GM12878 (cell line): Measurements from ENCODE around the gene SMIM43. TPM values are rescaled to one million over a fixed set of nuclear protein-coding genes. Genes with fewer than 3 reads are reported as not detected.

Experiments
- ATAC-seq: fragments of 200-7000 bp; cut with Tn5 transposase; 3 replicates; pipeline ENCODE4 v1.9.1; 2020; ENCODE audit warnings: mild to moderate bottlenecking, moderate library complexity
- BruUV-seq: library from RNA; stranded (reverse); fragments of 400-500 nt; replicated peaks from 2 replicates; lab custom pipeline; 2021; lab: Mats Ljungman, UMichigan
- CTCF ChIA-PET: fragments of 300-600 bp; sonication (Branson Sonifier 250); formaldehyde crosslinking; extraction: SDS; loops from one replicate; lab custom pipeline; 2021; ENCODE audit warnings: inconsistent platforms; lab: Yijun Ruan, JAX
- POLR2A ChIA-PET: fragments of 350-600 bp; formaldehyde crosslinking; extraction: SDS; loops from one replicate; lab custom pipeline; 2021; ENCODE audit warnings: inconsistent platforms; lab: Charles Lee
- RAD21 ChIA-PET: fragments of 300-600 bp; sonication (Branson Sonifier 250); formaldehyde crosslinking; loops from one replicate; lab custom pipeline; 2023; ENCODE audit warnings: antibody characterized with exemption; ENCODE audit not compliant: unreplicated experiment; lab: Charles Lee
- SMC1A ChIA-PET: fragments of 300-600 bp; sonication (Branson Sonifier 250); formaldehyde crosslinking; loops from one replicate; lab custom pipeline; 2023; ENCODE audit not compliant: unreplicated experiment, uncharacterized antibody; lab: Charles Lee
- DNase-seq: peaks from one replicate; pipeline ENCODE4 v3.0.0-alpha.2; 2011; ENCODE audit warnings: low read depth, low spot score
- FAIRE-seq: peaks from 3 replicates; lab custom pipeline; 2011; peaks lifted over from hg19 to GRCh38; lab: Jason Lieb, UNC
- H2AFZ ChIP-seq: 2 replicates; pipeline ENCODE4 v1.6.0; 2011; ENCODE audit warnings: low read depth, low read length, control low read depth; ENCODE audit not compliant: control insufficient read depth
- H3K27ac ChIP-seq: 2 replicates; pipeline ENCODE4 v1.5.1; 2011; ENCODE audit warnings: control low read depth; ENCODE audit not compliant: control insufficient read depth, insufficient read depth
- H3K27me3 ChIP-seq, 2 experiments: replicated peaks in 1 of 2; 2 replicates each; pipeline versions ENCODE4 v1.6.0 to v1.6.1; 2011; ENCODE audit warnings: low read length in 1 of 2; ENCODE audit not compliant: control insufficient read depth in 2 of 2, insufficient read depth in 2 of 2
- H3K36me3 ChIP-seq, 2 experiments: 2 replicates each; pipeline ENCODE4 v1.5.1; 2011; ENCODE audit warnings: low read length in 1 of 2; ENCODE audit not compliant: control insufficient read depth in 2 of 2, insufficient read depth in 2 of 2
- H3K4me1 ChIP-seq: 2 replicates; pipeline ENCODE4 v1.6.1; 2011; ENCODE audit warnings: mild to moderate bottlenecking, low read length, moderate library complexity, mixed read lengths; ENCODE audit not compliant: control insufficient read depth, insufficient read depth
- H3K4me2 ChIP-seq: 2 replicates; pipeline ENCODE4 v1.6.0; 2011; ENCODE audit warnings: control low read depth; ENCODE audit not compliant: control insufficient read depth, insufficient read depth
- H3K4me3 ChIP-seq: fragments of 200-600 bp; sonication (generic); 2 replicates; pipeline ENCODE4 v1.5.1; 2016
- H3K79me2 ChIP-seq: 2 replicates; pipeline ENCODE4 v1.6.0; 2011; ENCODE audit warnings: low read length; ENCODE audit not compliant: control insufficient read depth, insufficient read depth
- H3K9ac ChIP-seq: 2 replicates; pipeline ENCODE4 v1.8.0; 2011; ENCODE audit warnings: low read length, control low read depth, mixed read lengths; ENCODE audit not compliant: control insufficient read depth, insufficient read depth
- H3K9me3 ChIP-seq: replicated peaks from 3 replicates; pipeline ENCODE4 v1.5.1; 2011; ENCODE audit warnings: mild to moderate bottlenecking, low read length; ENCODE audit not compliant: control insufficient read depth, insufficient read depth
- H4K20me1 ChIP-seq: 2 replicates; pipeline ENCODE4 v1.6.0; 2011; ENCODE audit not compliant: control insufficient read depth, insufficient read depth
- BRCA1 ChIP-seq: IDR thresholded peaks from 2 replicates; pipeline ENCODE4 v1.6.1; 2011; ENCODE audit warnings: low read depth, low read length, improper control_type of control experiment
- MYC ChIP-seq: IDR thresholded peaks from 2 replicates; pipeline ENCODE4 v1.6.1; 2011; ENCODE audit warnings: mild to moderate bottlenecking, low read length, moderate library complexity, inconsistent platforms; ENCODE audit not compliant: insufficient read depth, insufficient replicate concordance, insufficient read length, severe bottlenecking
- NFIC ChIP-seq: IDR thresholded peaks from 2 replicates; pipeline ENCODE4 v1.6.1; 2012; ENCODE audit warnings: low read depth, mild to moderate bottlenecking, inconsistent platforms, low read length, moderate library complexity
- POLR2A ChIP-seq: IDR thresholded peaks from 2 replicates; pipeline ENCODE4 v1.6.1; 2011; ENCODE audit warnings: low read depth, mild to moderate bottlenecking, low read length
- SMC3 ChIP-seq: IDR thresholded peaks from 2 replicates; pipeline ENCODE4 v1.6.1; 2011; ENCODE audit warnings: low read length, improper control_type of control experiment, borderline replicate concordance
- SP1 ChIP-seq: IDR thresholded peaks from one replicate; pipeline ENCODE4 v1.6.1; 2011; ENCODE audit warnings: low read depth, low read length
- SPI1 ChIP-seq: IDR thresholded peaks from 2 replicates; pipeline ENCODE4 v1.6.1; 2011; ENCODE audit warnings: low read depth, mild to moderate bottlenecking, low read length, moderate library complexity, borderline replicate concordance; ENCODE audit not compliant: insufficient read depth
- TCF12 ChIP-seq: IDR thresholded peaks from 2 replicates; pipeline ENCODE4 v1.6.1; 2011; ENCODE audit warnings: low read depth, mild to moderate bottlenecking, low read length
- WGBS: methylation state at CpG from one replicate; pipeline ENCODE4 v1.1.6; 2016; ENCODE audit warnings: low lambda C conversion rate; ENCODE audit not compliant: insufficient replicate concordance, insufficient coverage; ENCODE audit errors: missing lambda C conversion rate; 5-methylcytosine and 5-hydroxymethylcytosine counted together
- in situ Hi-C: fragments of 300-500 bp; cut with MboI; formaldehyde crosslinking; loops from 9 replicates; pipeline ENCODE4 v1.14.3; 2018; ENCODE audit warnings: mixed read lengths
- intact Hi-C: fragments of 100-400 bp; cut with micrococcal nuclease; formaldehyde crosslinking; loops from one replicate; pipeline ENCODE4 v1.14.2; 2022; ENCODE audit not compliant: unreplicated experiment
- polyA plus RNA-seq, 11 experiments: library from polyadenylated mRNA; depleted of rRNA in 4 of 11; unstranded in 6 of 11; stranded (reverse) in 5 of 11; fragments of >200 nt; fragmentation: Nextera tagmentation in 4 of 11; fragmentation: Illumina TruSeq in 1 of 11; extraction: Ambion mirVana in 4 of 11; extraction: Trizol in 1 of 11; gene quantifications; 1 replicate in 1 of 11; 2 replicates in 10 of 11; pipeline versions ENCODE4 v1.2.1 to v1.2.3, GENCODE V29; 2011 to 2016; ENCODE audit warnings: inconsistent platforms in 2 of 11, missing spikeins in 2 of 11, low read depth in 1 of 11
- total RNA-seq, 4 experiments: library from RNA; depleted of rRNA in 3 of 4; stranded (reverse); fragments of >200 nt in 3 of 4; fragmentation: Illumina TruSeq in 1 of 4; extraction: Trizol in 1 of 4; gene quantifications; 2 replicates each; pipeline versions ENCODE4 v1.2.1 to v1.2.3, GENCODE V29; 2013 to 2021
- TF ChIP-seq, protein P1 (sequence below): fragments of 450-650 bp; IDR thresholded peaks from 2 replicates; pipeline ENCODE4 v1.6.1; 2018; ENCODE audit warnings: borderline replicate concordance, mild to moderate bottlenecking; ENCODE audit not compliant: partially characterized antibody
- TF ChIP-seq, protein P2 (sequence below): IDR thresholded peaks from 2 replicates; pipeline ENCODE4 v1.6.1; 2012; ENCODE audit warnings: improper control_type of control experiment, low read depth, low read length; ENCODE audit not compliant: insufficient replicate concordance
- TF ChIP-seq, protein P3 (sequence below): IDR thresholded peaks from 2 replicates; pipeline ENCODE4 v1.6.1; 2012; ENCODE audit warnings: mild to moderate bottlenecking, low read depth, low read length

Gene SMIM43
- total and polyA plus RNA-seq, 10 of the 15 experiments (the other 5 are each of a cell fraction or from before 2014, with no cell fraction given) = 0.12 TPM; not detected in 9

DNA sequence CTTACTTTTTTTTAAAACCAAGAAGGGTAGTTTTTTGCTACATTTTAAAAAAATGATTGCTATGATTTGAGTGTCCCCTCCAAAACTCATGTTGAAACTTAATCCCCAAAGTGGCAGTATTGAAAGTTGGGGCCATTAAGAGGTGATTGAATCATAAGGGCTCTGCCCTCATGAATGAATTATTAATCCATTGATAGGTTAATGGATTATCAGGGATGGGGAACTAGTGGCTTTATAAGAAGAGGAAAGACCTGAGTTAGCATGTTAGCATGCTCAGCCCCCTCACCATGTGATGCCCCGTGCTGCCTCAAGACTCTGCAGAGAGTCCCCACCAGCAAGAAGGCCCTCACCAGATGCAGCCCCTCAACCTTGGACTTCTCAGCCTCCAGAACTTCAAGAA is 31.0 kb downstream of the SMIM43 start:
- no peak for FAIRE-seq
- TF ChIP-seq POLR2A (no peak), NFIC (no peak), SP1 (no peak), SPI1 (no peak), SMC3 (no peak), TCF12 (no peak), MYC (no peak), BRCA1 (no peak)
- TF ChIP-seq, protein P1, sequence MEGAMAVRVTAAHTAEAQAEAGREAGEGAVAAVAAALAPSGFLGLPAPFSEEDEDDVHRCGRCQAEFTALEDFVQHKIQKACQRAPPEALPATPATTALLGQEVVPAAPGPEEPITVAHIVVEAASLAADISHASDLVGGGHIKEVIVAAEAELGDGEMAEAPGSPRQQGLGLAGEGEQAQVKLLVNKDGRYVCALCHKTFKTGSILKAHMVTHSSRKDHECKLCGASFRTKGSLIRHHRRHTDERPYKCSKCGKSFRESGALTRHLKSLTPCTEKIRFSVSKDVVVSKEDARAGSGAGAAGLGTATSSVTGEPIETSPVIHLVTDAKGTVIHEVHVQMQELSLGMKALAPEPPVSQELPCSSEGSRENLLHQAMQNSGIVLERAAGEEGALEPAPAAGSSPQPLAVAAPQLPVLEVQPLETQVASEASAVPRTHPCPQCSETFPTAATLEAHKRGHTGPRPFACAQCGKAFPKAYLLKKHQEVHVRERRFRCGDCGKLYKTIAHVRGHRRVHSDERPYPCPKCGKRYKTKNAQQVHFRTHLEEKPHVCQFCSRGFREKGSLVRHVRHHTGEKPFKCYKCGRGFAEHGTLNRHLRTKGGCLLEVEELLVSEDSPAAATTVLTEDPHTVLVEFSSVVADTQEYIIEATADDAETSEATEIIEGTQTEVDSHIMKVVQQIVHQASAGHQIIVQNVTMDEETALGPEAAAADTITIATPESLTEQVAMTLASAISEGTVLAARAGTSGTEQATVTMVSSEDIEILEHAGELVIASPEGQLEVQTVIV = no peak
- TF ChIP-seq, protein P2, sequence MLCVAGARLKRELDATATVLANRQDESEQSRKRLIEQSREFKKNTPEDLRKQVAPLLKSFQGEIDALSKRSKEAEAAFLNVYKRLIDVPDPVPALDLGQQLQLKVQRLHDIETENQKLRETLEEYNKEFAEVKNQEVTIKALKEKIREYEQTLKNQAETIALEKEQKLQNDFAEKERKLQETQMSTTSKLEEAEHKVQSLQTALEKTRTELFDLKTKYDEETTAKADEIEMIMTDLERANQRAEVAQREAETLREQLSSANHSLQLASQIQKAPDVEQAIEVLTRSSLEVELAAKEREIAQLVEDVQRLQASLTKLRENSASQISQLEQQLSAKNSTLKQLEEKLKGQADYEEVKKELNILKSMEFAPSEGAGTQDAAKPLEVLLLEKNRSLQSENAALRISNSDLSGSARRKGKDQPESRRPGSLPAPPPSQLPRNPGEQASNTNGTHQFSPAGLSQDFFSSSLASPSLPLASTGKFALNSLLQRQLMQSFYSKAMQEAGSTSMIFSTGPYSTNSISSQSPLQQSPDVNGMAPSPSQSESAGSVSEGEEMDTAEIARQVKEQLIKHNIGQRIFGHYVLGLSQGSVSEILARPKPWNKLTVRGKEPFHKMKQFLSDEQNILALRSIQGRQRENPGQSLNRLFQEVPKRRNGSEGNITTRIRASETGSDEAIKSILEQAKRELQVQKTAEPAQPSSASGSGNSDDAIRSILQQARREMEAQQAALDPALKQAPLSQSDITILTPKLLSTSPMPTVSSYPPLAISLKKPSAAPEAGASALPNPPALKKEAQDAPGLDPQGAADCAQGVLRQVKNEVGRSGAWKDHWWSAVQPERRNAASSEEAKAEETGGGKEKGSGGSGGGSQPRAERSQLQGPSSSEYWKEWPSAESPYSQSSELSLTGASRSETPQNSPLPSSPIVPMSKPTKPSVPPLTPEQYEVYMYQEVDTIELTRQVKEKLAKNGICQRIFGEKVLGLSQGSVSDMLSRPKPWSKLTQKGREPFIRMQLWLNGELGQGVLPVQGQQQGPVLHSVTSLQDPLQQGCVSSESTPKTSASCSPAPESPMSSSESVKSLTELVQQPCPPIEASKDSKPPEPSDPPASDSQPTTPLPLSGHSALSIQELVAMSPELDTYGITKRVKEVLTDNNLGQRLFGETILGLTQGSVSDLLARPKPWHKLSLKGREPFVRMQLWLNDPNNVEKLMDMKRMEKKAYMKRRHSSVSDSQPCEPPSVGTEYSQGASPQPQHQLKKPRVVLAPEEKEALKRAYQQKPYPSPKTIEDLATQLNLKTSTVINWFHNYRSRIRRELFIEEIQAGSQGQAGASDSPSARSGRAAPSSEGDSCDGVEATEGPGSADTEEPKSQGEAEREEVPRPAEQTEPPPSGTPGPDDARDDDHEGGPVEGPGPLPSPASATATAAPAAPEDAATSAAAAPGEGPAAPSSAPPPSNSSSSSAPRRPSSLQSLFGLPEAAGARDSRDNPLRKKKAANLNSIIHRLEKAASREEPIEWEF = no peak
- TF ChIP-seq, protein P3, sequence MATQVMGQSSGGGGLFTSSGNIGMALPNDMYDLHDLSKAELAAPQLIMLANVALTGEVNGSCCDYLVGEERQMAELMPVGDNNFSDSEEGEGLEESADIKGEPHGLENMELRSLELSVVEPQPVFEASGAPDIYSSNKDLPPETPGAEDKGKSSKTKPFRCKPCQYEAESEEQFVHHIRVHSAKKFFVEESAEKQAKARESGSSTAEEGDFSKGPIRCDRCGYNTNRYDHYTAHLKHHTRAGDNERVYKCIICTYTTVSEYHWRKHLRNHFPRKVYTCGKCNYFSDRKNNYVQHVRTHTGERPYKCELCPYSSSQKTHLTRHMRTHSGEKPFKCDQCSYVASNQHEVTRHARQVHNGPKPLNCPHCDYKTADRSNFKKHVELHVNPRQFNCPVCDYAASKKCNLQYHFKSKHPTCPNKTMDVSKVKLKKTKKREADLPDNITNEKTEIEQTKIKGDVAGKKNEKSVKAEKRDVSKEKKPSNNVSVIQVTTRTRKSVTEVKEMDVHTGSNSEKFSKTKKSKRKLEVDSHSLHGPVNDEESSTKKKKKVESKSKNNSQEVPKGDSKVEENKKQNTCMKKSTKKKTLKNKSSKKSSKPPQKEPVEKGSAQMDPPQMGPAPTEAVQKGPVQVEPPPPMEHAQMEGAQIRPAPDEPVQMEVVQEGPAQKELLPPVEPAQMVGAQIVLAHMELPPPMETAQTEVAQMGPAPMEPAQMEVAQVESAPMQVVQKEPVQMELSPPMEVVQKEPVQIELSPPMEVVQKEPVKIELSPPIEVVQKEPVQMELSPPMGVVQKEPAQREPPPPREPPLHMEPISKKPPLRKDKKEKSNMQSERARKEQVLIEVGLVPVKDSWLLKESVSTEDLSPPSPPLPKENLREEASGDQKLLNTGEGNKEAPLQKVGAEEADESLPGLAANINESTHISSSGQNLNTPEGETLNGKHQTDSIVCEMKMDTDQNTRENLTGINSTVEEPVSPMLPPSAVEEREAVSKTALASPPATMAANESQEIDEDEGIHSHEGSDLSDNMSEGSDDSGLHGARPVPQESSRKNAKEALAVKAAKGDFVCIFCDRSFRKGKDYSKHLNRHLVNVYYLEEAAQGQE = no peak

More for the DNA sequence above, 31.0 kb downstream of the SMIM43 start:
- CTCF ChIA-PET = interaction anchor here (1.5 kb wide), 1 partner anchor 9 kb away, joined by 4 read pairs; no protein-coding TSS in a partner anchor
- Histone ChIP-seq H3K27me3 (no peaks in the 10 kb centered on the region; a peak in 1 of 4 replicates), H3K9ac (no peak overlapping the region; the same call in 1 of the 2 replicates), H3K4me2 (no peak overlapping the region), H3K4me3 (no peak overlapping the region), H3K9me3 (no peaks in the 10 kb centered on the region), H2AFZ (no peak overlapping the region), H3K27ac (no peak overlapping the region), H3K4me1 (no peaks in the 10 kb centered on the region), H3K36me3 (no peaks in the 10 kb centered on the region), H3K79me2 (no peaks in the 10 kb centered on the region), H4K20me1 (no peaks in the 10 kb centered on the region; the same call in 1 of the 2 replicates)
- DNase-seq = no peak
- no TSS peak for BruUV-seq
- intact Hi-C loops (no loop called here), in situ Hi-C loops (no loop called here)
- POLR2A ChIA-PET = no interaction called here
- SMC1A ChIA-PET = interaction anchor here (1.8 to 2.4 kb wide), 2 partner anchors 9 to 10 kb away, joined by 5 to 8 read pairs; no protein-coding TSS in a partner anchor
- RAD21 ChIA-PET = interaction anchor here (1.0 kb wide), 1 partner anchor 38 kb away, joined by 4 read pairs; no protein-coding TSS in a partner anchor
- ATAC-seq = no peak
- 47% methylated on average over 1 of the region's 1 CpG for WGBS
